Glomerular visceral epithelial cell (primary cell): Measurements from ENCODE around the gene FAM32A.
"Not testable (repeated sequence)": the region's sequence is repeated elsewhere in the genome, so short reads cannot be mapped to it uniquely, and the experiment has no call there.

Source experiments
- DNase-seq: peaks from one replicate; pipeline ENCODE4 v3.0.0-alpha.2; 2016; ENCODE audit errors: extremely low spot score

The FAM32A gene

DNA sequence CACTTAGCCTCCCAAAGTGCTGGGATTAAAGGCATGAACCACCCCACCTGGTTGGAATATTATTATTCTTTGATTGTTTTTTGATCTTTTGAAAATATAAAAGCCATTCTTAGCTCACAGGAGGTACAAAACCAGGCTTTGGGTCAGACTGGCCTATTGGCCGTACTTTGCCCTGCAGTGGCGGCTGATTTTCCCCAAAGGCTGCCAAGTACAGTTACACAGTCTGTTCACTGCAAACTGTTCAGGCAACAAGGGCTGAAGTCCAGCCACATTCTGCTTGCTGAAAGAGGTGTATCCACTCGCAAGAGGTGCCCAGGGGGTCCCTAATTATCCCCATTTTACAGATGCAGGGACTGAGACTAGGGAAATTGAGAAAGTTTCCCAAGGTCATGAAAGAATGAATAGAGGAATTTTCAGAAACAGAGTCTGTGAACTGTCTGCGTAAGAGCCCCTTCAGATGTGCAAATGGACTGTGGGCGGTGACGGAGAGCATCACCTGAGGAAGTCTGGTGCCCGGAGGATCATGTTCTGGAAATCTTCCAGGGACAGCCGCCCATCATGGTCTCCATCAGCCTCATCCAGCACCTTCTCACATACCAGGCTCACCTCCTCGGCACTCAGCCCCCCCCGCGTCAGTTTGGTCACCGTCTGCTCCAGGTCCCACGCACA is 20.9 kb upstream of the FAM32A start:
- no peak for DNase-seq

- DNase-seq: no peak
Measured at GRCh38 chr19:16166417-16166816, 18.8 kb upstream of the FAM32A start.

DNA sequence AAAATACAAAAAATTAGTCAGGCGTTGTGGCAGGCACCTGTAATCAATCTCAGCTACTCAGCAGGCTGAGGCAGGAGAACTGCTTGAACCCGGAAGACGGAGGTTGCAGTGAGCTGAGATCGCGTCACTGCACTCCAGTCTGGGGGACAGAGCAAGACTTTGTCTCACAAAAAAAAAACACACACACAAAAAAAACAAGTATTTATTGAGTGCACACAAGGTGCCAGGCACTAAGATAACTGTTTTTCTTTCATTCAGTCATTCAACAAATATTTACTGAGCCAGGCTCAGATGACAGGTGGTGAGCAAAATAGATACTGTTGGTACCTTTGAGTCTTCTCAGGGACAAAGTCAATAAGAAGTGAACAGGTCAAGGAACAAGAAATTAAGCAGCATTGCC is 18.2 kb upstream of the FAM32A start:
- no peak for DNase-seq

GRCh38 chr19:16168465-16169081 is 16.6 kb upstream of the FAM32A start:
- DNase-seq: no peak

DNA sequence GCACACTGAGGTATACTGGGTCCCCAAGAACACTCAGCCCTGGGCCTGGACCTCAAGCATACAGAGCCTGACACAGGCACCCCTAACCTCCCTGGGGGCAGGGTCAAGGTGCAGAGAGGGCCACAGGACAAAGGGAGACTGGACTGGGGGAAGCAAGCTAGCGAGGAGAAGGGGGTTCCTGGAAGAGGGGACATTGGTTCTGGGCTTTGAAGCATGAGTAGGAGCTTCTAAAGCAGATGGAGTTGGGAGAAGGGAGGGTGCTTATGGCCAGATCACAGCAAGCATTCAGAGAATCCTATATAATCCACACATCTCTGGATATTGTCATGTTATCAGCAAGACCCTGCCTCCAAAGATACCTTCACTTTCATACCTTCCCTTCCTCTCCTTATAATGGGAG is 15.1 kb upstream of the FAM32A start:
- no peak for DNase-seq

DNA sequence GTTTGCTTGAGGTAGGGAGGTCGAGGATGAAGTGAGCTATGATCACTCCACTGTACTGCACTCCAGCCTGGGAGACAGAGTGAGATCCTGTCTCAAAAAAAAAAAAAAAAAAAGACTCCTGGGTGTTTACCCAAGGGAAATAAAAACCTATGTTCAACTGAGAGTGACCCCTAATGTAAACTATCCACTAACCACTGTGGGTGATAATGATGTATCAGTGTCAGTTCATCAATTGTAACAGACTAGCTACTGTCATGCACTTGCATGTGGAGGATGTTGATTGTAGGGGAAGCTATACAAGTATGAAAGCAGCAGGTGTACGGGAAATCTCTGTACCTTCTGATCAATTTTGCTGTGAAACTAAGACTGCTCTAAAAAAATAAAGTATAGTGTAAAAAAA is 9.3 kb upstream of the FAM32A start:
- no peak for DNase-seq

DNA sequence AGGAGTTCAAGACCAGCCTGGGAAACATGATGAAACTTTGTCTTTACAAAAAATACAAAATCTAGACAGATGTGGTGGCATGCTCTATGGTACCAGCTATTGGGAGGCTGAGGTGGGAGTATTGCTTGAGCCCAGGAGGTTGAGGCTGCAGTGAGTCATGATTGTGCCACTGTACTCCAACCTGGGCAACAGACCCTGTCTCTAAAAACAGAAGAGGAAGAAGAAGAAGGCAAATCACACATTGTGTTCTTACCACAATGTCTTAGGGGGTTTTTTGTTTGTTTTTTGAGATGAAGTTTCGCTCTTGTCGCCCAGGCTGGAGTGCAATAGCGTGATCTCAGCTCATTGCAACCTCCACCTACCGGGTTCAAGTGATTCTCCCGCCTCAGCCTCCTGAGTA is 6.3 kb upstream of the FAM32A start:
- DNase-seq: not testable (repeated sequence)

GRCh38 chr19:16180611-16181010 is 4.6 kb upstream of the FAM32A start:
- peak; percentile 60 for DNase-seq

DNA sequence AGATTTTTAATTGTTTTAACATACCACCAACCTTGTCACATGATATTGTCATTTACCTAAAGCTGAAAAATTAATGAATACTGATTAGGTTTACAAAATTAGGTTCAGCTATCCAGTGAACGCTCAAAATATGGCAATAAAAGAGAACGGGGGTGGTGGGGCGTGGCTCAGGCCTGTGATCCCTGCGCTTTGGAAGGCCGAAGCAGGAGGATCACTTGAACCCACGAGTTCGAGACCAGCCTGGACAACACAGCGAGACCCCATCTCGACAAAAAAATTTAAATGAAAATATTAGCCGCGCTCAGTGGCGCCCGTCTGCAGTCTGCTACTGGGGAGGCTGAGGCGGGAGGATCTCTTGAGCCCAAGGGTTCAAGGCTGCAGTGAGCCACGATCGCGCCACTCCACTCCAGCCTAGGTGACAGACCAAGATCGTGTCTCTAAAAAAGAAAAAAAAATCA is 516 bp upstream of the FAM32A start:
- DNase-seq: no peak

DNA sequence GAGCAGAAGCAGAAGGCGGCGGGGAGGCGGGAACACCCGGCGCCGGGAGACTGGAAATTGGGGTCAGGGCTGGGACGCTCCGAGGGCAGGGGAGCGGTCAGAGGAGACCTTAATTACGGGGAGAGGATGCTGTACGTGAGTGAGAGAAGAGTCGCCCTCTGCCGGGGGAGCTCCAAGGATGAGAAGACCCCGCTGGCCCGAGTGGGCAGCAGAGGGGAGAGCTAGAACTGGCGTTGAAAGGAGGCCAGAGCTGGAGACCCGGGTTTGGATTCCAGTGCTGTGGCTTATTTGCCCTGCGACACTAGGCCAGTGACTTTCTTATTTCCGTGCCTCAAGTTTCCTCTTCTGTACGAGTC is 536 bp downstream of the FAM32A start:
- peak; percentile 38 for DNase-seq

- DNase-seq: no peak
Measured at GRCh38 chr19:16188521-16188920, 3.3 kb downstream of the FAM32A start.

- no peak for DNase-seq
Measured at GRCh38 chr19:16190198-16190597, 5.0 kb downstream of the FAM32A start.

DNA sequence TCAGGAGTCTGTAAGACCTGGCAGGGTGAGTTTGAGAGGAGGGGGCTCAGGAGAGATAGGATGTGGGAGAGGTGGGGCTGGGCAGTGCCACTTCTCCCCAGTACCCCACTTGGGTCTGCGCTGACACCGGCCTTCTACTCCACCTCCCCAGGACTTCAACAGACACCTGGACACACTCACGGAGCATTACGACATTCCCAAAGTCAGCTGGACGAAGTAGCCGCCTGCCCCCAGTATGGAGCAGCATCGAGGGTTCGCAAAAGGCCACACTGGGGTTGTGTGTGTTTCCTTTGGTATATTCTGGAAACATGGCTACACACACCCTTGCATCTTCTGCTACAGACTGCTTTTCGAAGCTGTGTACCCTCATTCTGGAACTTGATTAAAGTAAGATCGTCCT is 5.5 kb downstream of the FAM32A start:
- no peak for DNase-seq

DNA sequence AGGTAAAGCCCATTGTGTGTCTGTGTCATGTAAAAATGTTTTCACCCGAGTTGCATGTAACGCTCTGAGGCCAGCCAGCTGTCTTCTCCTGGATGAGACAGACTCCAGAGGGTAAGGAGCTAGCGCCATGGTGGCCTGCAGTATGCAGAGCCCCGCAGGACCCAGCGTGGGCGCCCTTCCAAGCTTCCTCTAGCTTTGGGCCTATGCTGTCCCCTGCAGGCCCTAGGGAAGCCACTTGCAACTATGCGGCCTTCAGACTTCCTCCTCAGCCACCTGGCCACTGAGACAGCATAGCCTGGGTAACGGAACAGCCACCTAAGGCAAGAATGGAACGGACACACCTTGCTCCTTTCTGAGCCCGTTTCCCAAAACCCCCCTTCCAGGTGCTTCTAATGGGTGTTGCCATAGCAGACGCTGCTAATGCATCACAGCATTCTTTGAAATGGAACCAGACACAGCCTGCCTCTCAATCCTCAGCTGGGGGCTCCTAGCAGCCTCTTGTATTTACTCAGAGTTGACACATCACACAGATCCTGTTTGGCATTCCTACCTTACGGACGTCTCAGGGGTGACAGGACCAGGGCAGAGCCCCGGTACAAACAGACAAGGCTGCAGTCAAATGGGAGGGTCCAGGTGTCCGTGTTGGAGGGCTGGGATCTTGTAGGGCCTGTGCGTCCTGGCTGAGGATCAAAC is 6.2 kb downstream of the FAM32A start:
- no peak for DNase-seq

GRCh38 chr19:16193466-16193865 is 8.3 kb downstream of the FAM32A start:
- DNase-seq: no peak

GRCh38 chr19:16197188-16197621 is 12.0 kb downstream of the FAM32A start:
- DNase-seq: no peak

- DNase-seq: peak; percentile 100
Measured at GRCh38 chr19:16197622-16198369, 12.6 kb downstream of the FAM32A start, which contains the start of gene AP1M1. Gene AP1M1 (plus strand): TSS chr19:16197911. CDS start chr19:16198027, 116 bp downstream.

DNA sequence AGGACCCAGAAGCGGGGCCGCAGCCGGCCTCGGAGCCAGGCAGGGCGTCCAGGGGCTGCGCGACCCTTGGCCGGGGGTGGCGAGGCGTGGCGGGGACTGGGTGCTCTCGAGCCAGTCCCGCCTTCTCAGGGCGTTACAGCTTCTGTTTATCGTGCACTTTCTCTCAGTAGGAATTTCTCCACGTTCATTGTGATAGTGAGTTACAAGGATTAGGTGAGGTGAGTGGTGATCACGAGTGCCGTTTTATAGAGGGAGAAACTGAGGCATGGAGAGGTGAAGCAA is 13.1 kb downstream of the FAM32A start:
- DNase-seq: no peak

GRCh38 chr19:16199275-16199932 is 14.2 kb downstream of the FAM32A start:
- DNase-seq: no peak

GRCh38 chr19:16200038-16201010 is 15.1 kb downstream of the FAM32A start:
- peak; percentile 13 for DNase-seq

- no peak for DNase-seq
Measured at GRCh38 chr19:16201011-16201391, 15.8 kb downstream of the FAM32A start.
